ENCODE measurements around the gene SLC35E4.

DNA sequence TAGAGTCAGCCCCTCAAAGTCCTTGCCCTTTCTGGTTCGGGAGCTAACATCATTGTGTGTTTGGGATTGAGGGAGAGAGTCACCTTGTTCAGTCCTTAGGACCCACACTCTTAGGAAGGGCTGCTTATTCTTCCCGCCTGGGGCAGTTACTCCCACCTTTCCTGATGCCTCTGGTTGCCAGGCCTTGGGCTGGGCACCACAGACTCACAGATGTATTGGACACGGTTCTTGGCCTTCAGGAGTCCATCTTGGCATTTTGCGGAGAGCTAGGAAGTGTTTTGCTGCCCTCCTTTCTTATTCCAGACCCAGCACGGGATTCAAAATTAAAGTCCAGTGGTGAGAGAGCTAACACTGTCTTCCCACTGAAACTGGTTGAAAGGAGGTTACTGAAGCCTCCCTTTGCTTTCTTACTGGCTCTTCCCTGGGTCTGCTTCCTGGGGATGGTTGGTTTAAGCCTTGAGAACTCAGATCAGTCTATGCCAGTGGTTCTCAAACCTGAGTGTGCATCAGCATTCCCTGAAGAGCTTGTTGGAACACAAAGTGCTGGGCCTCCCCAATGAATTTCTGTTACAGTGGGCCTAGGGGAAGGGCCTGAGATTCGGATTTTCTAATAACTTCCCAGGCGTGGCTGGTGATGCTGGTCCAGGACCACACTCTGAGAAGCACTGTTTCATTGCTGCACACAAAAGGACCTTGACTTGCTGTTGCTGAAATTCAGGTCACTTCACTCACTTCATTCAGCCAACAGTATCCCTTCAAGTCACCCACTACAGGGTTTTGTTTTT, 60.5 kb downstream of the SLC35E4 start:
- TF ChIP-seq POLR2AphosphoS5 (IDR thresholded peaks at IDR 0.05; ENCODE audit: low read depth, low read length), result no peak
- TF ChIP-seq, protein P1, sequence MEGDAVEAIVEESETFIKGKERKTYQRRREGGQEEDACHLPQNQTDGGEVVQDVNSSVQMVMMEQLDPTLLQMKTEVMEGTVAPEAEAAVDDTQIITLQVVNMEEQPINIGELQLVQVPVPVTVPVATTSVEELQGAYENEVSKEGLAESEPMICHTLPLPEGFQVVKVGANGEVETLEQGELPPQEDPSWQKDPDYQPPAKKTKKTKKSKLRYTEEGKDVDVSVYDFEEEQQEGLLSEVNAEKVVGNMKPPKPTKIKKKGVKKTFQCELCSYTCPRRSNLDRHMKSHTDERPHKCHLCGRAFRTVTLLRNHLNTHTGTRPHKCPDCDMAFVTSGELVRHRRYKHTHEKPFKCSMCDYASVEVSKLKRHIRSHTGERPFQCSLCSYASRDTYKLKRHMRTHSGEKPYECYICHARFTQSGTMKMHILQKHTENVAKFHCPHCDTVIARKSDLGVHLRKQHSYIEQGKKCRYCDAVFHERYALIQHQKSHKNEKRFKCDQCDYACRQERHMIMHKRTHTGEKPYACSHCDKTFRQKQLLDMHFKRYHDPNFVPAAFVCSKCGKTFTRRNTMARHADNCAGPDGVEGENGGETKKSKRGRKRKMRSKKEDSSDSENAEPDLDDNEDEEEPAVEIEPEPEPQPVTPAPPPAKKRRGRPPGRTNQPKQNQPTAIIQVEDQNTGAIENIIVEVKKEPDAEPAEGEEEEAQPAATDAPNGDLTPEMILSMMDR (IDR thresholded peaks at IDR 0.05), result no peak
